PFSK-1 (cell line): ENCODE measurements around the gene BEGAIN.

Source experiments
- FOXP2 ChIP-seq: optimal IDR thresholded peaks from 2 replicates; pipeline ENCODE3; 2011; ENCODE audit warnings: borderline replicate concordance, control low read depth, inconsistent platforms; ENCODE audit not compliant: insufficient read depth; ENCODE audit errors: extremely low read length, extremely low read depth
- POLR2AphosphoS5 ChIP-seq: IDR thresholded peaks from 2 replicates; pipeline ENCODE4 v1.6.1; 2012; ENCODE audit warnings: low read depth, mild to moderate bottlenecking, control low read depth, low read length, moderate library complexity
- SIN3A ChIP-seq: IDR thresholded peaks from 2 replicates; pipeline ENCODE4 v1.6.1; 2012; ENCODE audit warnings: mild to moderate bottlenecking, low read length, moderate library complexity, borderline replicate concordance; ENCODE audit not compliant: insufficient read depth
- TAF1 ChIP-seq: IDR thresholded peaks from 2 replicates; pipeline ENCODE4 v1.6.1; 2012; ENCODE audit warnings: low read length, control low read depth, borderline replicate concordance; ENCODE audit not compliant: insufficient read depth
- TF ChIP-seq, protein P1 (sequence below), 2 experiments: IDR thresholded peaks; 2 replicates each; pipeline versions ENCODE4 v1.6.1 to v1.8.0; 2011 to 2012; ENCODE audit warnings: low read depth in 2 of 2, low read length in 2 of 2, control low read depth in 1 of 2, inconsistent platforms in 1 of 2, mild to moderate bottlenecking in 1 of 2, moderate library complexity in 1 of 2; ENCODE audit not compliant: insufficient read depth in 1 of 2

Gene BEGAIN

DNA sequence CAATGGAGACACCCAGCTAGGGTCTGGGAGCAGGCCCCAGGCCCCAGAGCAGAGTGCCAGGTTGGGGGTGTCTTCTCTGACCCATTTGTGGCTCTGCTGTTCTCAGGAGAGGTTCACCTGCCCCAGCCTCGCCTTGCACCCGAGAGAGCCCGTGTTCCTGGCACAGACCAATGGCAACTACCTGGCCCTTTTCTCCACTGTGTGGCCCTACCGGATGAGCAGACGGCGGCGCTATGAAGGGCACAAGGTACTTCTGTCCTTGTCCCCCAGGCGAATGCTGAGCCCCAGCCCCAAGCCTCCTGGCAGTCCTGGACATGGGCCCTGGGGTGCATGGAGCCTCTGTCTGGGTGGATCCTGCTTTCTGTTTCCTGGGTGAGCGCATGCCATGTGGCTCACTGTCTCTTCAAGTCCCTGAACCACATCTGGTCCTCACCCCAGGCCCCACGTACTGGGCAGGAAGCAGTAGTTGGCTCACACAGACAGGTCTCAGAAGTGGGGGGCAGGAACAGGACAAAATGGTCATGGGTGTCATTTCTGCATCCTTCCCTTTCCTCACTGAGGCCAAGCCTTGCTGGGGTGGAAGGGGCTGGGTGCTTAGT lies 58.2 kb downstream of the BEGAIN start:
- no peak for TF ChIP-seq TAF1
- TF ChIP-seq FOXP2, result no peak

DNA sequence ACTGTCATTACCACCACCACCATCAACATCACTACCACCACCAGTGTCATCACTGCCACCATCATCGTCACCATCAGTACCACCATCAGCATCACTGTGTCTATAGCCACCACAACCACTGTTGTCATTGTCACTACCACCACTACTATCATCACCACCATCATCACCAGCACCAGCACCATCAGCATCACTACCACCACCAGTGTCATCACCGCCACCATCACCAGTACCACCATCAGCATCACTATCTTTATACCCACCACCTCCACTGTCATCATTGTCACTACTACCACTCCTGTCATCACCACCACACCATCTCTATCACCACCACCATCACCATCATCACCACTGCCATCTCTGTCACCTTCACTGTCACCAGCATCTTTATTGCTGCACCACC lies 60.6 kb downstream of the BEGAIN start:
- TF ChIP-seq POLR2AphosphoS5 (no peak), SIN3A (no peak), FOXP2 (no peak), TAF1 (no peak)
- TF ChIP-seq, protein P1, sequence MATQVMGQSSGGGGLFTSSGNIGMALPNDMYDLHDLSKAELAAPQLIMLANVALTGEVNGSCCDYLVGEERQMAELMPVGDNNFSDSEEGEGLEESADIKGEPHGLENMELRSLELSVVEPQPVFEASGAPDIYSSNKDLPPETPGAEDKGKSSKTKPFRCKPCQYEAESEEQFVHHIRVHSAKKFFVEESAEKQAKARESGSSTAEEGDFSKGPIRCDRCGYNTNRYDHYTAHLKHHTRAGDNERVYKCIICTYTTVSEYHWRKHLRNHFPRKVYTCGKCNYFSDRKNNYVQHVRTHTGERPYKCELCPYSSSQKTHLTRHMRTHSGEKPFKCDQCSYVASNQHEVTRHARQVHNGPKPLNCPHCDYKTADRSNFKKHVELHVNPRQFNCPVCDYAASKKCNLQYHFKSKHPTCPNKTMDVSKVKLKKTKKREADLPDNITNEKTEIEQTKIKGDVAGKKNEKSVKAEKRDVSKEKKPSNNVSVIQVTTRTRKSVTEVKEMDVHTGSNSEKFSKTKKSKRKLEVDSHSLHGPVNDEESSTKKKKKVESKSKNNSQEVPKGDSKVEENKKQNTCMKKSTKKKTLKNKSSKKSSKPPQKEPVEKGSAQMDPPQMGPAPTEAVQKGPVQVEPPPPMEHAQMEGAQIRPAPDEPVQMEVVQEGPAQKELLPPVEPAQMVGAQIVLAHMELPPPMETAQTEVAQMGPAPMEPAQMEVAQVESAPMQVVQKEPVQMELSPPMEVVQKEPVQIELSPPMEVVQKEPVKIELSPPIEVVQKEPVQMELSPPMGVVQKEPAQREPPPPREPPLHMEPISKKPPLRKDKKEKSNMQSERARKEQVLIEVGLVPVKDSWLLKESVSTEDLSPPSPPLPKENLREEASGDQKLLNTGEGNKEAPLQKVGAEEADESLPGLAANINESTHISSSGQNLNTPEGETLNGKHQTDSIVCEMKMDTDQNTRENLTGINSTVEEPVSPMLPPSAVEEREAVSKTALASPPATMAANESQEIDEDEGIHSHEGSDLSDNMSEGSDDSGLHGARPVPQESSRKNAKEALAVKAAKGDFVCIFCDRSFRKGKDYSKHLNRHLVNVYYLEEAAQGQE (IDR thresholded peaks at IDR 0.05; ENCODE audit: insufficient read depth in 1 of 2, low read depth in 2 of 2, low read length in 2 of 2), result no peak

DNA sequence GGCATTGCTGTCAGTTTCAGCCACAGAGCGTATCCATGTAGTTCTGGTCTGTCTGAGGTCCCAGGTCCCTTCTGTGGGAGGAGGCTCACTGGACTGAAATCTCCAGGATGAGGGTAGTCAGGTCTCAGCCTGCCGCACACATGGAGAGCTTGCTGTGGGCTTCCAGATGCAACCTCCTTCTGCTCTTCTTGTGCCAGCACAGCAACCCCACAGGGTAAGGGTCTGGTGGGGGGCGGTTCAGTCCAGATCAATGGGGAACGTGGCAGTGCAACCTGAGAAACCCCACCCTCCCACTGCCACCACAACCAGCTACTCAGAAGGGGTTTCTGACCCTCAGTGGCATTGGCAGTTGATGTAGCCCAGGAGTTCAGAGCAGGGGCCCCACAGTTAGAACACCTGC lies 61.2 kb downstream of the BEGAIN start:
- TF ChIP-seq TAF1, result no peak
- no peak for TF ChIP-seq POLR2AphosphoS5
- TF ChIP-seq, protein P1 (IDR thresholded peaks at IDR 0.05; ENCODE audit: insufficient read depth in 1 of 2, low read depth in 2 of 2, low read length in 2 of 2), result no peak
- no peak for TF ChIP-seq FOXP2
- TF ChIP-seq SIN3A, result no peak

DNA sequence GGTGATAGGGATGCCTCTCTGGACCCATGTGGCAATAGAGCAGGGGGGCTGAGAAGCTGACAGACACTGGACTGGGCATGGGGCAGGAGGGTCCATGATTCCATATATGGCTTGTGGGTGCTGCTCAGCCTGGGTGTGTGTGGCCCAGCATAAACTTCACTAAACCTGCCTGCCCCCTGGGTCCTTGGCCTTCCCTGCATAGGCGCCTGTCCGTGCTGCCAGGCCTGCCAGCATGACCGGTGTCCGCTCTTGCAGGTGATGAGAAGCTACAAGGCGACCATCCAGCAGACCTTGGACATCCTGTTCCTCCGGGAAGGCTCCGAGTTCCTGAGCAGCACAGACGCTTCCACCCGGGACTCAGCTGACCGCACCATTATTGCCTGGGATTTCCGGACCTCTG lies 61.6 kb downstream of the BEGAIN start:
- TF ChIP-seq TAF1 (no peak), POLR2AphosphoS5 (no peak), SIN3A (no peak), FOXP2 (no peak)
- TF ChIP-seq, protein P1 (IDR thresholded peaks at IDR 0.05; ENCODE audit: insufficient read depth in 1 of 2, low read depth in 2 of 2, low read length in 2 of 2), result no peak

DNA sequence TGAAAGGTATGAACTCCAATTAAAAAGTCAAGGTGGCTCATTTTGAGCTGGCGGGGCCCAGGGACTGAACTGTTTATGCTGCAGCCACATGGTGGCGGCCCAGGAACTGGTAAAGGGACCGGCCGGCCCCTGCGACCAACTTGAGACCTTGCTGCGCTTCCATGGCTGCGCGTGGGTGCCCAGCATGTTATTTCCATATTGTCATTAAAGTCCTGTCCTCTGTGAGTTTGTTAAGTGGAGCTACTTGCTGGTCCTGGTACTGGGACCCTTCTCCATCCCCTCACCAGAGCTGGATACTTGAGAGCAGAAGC lies 62.3 kb downstream of the BEGAIN start:
- TF ChIP-seq, protein P1 (IDR thresholded peaks at IDR 0.05; ENCODE audit: insufficient read depth in 1 of 2, low read depth in 2 of 2, low read length in 2 of 2), result no peak
- TF ChIP-seq POLR2AphosphoS5, result no peak
- TF ChIP-seq SIN3A, result no peak
- TF ChIP-seq TAF1, result no peak
